ENCODE measurements around the gene XCL2.
"Not testable (repeated sequence)": the region's sequence is repeated elsewhere in the genome, so short reads cannot be mapped to it uniquely, and the experiment has no call there.

GRCh38 chr1:168576245-168576688, 32.5 kb upstream of the XCL2 start, which contains the start of gene XCL1:
- TF ChIP-seq CTCF, POLR2AphosphoS5 (IDR thresholded peaks at IDR 0.05): not testable (repeated sequence)

All from sigmoid colon (tissue), 4 donors.